Stimulated activated CD4-positive, alpha-beta T cell treated with anti-CD3 and anti-CD28 coated beads, Interleukin-15, amount 100 ng/mL, for 24 hours (primary cell): Measurements from ENCODE around the gene COCH.
"Not testable (repeated sequence)": the region's sequence is repeated elsewhere in the genome, so short reads cannot be mapped to it uniquely, and the experiment has no call there.

Experiments used
- DNase-seq: peaks from one replicate; pipeline ENCODE4 v3.0.0-alpha.2; 2020

Gene COCH

DNA sequence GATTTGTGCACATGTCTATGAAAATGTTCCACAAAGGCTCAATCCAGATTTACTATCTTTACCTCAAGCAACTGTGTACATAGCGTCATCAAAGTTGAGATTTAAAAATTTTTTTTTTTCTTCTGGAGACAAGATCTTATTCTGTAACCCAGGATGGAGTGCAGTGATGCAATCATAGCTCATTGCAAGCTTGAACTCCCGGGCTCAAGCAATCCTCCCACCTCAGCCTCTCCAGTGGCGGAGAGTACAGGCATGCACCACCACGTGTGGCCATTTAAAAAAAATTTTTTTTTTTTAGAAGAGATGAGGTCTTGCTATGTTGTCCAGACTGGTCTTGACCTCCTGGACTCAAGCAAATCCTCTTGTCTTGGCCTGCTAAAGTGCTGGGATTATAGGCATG, 2.3 kb downstream of the COCH start:
- DNase-seq: no peak

DNA sequence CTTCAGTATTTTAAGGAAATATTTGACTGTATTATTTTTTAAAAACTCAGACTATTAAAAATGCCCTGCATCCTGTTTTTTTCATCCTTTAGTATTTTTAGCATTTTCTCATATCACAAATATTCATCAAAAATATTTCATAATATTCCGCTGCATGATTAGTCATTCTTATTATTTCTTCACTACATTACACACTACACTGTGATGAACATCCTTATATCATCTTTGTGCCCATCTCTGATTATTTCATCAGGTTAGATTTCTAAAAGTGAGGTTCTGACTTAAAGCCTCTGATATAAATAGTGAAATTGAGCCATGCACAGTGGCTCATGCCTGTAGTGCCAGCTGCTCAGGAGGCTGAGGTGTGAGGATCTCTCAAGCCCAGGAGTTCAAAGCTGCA, 8.1 kb downstream of the COCH start:
- no peak for DNase-seq

- DNase-seq: no peak
These were observed 9.3 kb downstream of the COCH start for GRCh38 chr14:30883508-30884294.

DNA sequence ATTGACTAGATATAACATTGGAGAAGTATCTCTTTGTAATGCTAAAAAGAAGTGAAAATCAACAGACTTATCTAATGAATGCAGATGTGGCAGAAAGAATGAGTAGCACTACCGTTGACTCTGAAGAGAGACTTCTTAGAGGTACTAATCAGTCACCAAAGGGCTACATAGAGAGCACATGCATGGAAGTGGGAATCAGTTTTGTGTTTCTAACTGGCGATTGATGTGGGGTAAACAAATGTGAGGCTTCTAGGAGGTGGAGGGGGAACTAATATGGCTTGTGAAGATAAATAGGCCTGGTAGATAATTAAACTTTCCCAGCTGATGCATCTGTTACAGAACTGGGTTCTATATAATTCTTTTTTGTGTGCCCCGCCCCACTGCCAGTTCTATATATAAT, 10.5 kb downstream of the COCH start:
- no peak for DNase-seq

- DNase-seq: no peak
These were observed 11.7 kb downstream of the COCH start for GRCh38 chr14:30885840-30886740.

DNA sequence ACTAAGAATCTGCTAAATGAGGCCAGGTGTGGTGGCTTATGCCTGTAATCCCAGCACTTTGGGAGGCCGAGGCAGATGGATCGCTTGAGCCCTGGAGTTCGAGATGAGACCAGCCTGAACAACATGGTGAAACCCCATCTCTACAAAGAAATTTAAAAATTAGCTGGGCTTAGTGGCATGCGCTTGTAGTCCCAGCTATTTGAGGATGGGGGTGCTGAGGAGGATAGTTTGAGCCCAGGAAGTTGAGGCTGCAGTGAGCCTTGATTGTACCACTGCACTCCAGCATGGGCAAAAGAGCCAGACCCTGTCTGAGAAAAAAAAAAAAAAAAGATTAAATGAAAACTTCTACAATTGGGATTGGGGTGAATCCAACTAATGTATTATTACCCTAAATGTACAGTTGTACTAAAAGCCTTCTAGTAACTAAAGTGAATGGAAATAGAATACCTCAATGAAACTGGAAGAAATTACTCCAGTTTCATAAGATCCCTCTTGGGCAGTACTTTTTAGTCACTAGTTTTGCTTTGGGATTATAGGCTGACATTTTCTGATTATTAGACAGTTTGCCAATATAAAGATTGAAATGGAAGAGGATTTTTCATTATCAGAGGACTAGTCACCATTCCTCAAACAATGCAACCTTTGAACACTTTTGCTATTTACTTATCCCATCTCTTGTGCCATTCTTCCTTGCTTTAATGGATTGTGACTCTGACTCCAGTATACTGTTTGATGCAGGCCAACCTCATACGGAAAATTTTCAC, 14.3 kb downstream of the COCH start:
- DNase-seq: no peak

DNA sequence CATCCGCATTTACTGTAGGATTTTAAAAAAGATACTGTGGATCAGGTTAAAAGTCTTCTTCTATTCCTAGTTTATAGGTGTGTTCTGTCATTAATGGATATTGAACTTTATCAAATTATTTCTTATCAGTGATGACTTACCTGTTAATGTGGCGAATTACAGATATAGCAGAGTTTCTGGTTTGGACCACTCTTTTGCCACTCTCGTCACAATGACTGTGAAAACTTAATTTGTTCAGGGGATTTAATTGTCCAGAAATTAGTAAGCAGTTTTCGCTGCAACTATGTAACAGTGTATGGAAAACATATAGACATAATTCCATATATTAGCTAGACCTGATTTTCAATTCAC, 14.9 kb downstream of the COCH start:
- DNase-seq: no peak

DNA sequence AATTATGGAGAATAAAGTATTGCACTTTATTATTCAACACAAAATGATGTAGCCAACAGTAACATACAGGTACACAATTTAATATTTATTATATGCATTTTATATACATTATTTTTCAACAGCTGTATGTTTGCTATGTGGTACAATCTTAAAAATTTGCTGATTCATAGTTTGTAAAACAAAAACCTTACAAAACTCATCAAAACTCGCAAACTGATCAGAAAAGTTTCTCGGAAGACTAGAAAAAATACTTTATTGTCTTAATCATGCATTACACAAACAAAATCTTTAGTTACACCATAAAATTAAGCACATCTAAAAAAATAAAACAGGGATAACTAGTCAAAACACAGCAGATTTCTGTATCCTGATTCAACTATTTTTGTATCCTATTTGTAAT, 19.5 kb downstream of the COCH start:
- no peak for DNase-seq

- DNase-seq: no peak
These were observed 20.7 kb downstream of the COCH start for GRCh38 chr14:30894923-30895515.

DNA sequence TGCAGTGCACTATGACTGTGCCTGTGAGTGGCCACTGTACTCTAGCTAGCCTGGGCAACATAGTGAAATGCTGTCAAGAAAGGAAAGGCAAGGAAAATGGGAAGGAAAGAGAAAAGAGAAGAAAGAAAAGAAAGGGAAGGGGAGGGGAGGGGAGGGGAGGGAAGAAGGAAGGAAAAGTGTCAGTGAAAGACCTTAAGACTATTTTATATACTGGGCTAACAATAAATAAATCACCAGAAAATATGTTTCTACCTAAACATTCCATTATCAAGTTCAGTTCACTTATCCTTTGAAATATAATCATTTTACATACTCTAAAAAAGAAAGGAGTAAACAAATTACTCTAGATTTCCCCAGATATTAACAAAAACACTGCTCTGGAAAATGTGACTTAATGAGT, 22.1 kb downstream of the COCH start:
- no peak for DNase-seq

DNA sequence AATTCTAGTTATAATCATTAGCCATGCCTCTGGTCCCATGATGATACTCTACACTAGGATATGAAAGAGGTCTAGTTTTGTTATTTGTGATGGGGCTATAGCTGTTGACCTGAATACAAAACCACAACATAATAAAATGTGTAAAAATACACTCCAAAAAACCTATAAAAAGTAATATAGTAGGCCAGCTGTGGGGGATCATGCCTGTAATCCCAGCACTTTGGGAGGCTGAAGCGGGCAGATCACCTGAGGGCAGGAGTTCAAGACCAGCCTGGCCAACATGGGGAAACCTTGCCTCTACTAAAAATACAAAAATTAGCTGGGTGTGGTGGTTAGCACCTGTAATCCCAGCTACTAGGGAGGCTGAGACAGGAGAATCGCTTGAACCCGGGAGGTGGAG, 22.8 kb downstream of the COCH start:
- not testable (repeated sequence) for DNase-seq

GRCh38 chr14:30903285-30904124, 29.1 kb downstream of the COCH start:
- DNase-seq: no peak

DNA sequence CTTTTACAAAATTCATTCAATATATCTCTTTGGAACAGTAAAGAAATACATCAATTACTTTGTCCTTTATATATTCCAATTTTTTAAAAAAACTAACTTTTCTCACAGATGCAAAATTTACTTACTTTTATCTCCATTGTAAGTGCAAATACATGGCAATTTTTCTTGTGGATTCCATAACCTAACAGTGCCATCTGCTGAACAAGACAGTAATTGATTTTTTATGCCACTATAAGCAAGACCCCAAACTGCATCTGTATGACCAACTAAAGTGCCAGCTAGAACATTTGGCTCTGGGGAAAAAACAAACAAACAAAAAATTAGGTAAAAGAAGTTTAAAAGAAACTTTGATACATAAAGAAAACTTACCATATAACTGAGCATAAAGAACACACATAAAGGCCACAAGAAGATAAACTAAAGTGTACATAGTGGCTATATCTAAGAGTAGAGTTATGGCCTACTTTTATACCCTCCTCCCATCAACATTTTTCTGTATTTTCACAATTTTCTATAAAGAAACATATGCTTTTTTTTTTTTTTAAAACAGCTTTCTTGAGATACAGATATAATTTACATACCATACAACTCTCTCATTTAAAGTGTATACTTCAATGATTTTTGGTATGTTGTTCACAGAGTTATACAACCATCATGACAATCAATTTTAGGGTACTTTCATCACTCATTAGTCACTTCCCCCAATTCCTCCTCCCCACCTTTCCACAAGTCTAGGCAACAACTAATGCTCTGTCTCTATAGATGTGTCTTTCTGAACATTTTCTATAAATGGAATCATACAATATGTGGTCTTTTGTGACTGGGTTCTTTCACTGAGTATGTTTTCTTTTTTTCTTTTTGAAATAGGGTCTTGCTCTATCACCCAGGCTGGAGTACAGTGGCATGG, 32.6 kb downstream of the COCH start:
- DNase-seq: no peak

DNA sequence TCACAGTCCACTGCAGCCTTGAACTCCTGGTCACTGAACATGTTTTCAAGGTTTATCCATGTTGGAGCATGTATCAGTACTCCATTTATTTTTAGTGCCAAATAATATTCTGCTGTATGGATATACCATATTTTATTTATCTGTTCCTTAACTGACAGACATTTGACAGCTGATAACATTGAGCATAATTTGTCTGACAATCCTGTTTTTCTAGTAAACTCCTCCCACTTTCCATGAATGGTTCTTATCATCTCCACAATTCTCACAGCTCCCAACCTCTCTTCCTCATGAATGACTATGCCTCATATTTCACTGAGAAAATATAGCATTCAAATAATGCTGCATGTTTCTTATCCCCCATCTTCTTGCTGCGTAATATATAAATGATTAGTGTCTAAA, 33.3 kb downstream of the COCH start:
- no peak for DNase-seq

DNA sequence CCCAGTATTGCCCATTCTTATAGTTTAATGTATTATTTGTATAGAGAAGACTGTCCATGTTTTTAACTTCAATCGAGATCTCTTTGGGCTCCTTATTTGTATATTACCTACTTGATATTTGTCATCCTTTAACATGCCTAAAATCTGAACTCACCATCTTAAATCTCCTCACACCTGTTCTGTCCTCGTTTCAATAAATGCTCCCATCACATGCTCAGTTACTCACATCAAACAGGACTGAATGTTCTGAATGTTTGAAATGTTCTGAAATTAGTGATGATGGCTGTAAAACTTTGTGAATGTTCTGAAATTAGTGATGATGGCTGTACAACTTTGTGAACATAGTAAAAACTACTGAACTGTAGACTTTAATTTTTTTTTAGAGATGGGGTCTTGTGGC, 34.5 kb downstream of the COCH start:
- DNase-seq: no peak

DNA sequence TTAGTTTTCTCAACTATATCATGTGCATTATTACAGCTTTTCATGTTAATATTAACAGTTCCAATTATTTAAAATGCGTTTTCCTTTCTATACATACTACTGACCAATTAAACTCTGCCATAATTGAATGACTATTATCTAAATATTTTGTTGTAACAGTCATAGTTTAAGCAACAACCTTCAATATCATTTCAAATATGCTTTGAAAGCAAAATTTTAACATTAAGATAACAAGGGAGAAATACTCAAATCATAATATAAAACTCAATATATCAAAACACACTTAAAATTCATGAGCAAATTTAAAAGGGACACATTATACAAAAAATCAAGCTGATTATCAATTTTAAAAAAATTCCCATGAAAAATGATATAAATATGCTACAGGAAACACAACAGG, 40.5 kb downstream of the COCH start:
- no peak for DNase-seq

DNA sequence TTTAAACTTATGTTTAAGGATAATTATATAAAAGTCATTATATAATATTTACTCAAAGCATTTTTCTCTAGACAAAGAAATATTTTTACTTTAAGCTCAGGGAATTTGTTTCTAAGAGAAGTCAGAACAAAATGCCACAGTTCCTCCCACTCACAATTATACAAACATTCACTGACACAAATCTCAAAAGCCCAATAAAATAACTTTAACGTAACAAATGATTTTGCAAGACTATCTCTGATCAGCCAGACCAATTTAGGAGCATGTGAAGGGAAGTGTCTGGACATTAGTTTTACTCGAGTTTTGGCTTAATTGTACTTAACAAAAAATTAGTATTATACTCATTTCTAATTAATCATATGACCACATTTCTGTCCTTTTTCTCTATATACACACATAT, 41.2 kb downstream of the COCH start:
- DNase-seq: no peak

DNA sequence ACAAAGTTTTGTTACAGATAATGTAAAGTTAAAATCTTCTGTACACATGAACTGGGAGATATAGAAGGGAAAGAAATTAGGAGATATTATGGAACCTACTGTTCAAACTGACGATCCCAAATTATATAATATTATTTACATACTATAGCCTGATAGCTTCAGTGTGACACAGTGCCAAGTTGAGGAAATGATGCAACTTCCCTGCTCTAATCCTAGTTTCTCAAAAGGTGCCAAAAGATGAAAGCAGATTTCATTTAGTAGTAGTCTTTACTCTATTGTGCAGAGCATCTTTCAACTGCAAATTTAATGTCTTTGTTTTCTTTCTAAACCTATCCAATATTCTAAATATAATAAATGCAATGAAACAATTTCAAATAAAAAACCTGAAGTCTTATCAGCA, 46.9 kb downstream of the COCH start:
- no peak for DNase-seq

DNA sequence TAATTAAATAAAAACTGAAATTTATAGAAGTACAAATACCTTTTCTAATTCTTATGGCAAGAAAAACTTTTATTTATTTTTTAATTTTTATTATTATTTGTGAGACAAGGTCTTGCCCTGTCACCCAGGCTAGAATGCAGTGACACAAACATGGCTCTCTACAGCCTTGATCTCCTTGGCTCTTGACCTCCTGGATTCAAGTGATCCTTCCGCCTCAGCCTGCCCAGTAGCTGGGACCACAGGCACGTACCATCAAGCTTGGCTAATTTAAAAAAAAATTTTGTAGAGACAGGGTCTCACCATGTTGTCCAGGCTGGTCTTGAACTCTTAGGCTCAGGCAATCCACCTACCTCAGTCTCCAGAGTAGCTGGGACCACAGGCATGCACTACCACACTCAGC, 47.4 kb downstream of the COCH start:
- DNase-seq: no peak

GRCh38 chr14:30925254-30925653, 50.9 kb downstream of the COCH start:
- no peak for DNase-seq

DNA sequence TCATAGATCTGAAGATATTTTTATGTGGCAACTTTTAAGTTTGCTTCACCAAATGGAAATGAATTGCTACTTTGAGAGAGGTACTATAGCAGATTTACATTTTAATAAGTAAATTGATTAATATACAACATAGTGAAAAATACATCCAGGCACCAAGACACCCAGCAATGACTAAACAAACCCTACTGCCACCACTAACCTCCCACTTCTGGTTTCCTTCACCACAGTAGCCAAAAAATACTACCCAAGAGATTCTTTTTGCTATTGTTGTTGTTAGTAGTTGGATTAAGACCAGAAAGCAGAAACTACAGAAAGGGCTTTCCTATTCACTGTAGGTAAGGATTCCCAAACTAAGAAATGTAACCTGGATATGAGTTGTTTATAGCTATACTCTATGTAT, 54.1 kb downstream of the COCH start:
- no peak for DNase-seq
